ENCODE measurements around the gene PYGM. TPM values are rescaled to one million over a fixed set of nuclear protein-coding genes. Genes with fewer than 3 reads are reported as not detected.

The PYGM gene
- total and polyA plus RNA-seq, 2 donors (not counting 3 experiments of a cell fraction or from before 2014, with no cell fraction given) = 0.10 to 0.62 TPM

DNA sequence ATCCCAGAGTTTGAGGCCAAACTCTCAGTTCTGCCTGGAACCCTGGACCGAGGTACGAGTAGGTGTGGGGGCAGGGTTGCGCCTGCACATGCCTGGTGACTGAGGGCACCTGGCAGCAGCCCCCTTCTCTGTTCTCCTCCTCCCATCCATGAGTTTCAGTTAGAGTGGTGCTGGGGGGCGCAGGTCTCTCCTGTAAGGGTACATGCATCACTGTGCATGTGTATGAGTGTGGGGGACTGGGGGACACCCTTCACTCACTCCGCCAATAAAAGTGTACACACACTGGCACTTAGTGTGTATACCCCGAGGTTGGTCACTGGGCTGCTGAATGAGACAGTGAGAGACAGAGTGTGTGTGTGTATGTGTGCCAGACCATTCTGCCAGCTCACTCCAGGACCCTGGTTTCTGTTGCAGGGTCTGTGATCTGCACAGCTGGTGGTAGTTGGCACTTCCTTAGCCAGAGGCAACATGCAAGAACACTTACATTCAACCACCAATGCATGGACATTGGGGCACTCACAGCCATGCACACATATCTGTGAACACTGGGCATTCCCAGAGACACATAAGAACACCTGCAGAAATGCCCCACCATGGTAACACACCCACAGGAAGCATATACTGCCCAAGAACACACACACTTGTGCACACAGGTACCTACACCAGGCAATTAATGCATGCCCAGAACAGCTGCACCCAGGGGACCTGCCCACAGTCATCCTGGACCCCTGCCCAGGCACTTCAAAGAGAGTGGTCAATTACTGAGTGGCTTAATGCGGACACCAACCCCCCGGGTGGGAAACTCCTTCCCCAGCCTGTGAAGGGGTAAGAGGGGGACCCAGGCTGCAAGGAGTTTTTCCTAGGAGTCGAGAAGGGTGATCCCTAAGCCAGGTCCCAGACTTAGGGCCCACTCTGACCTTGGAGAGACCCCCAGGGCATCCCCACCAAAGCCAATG is 35.6 kb downstream of the PYGM start:
- intact Hi-C loops (cut with micrococcal nuclease) (loop anchor here (1.0 kb wide), 2 partner anchors 36 to 275 kb away; no protein-coding TSS in a partner anchor), dilution Hi-C loops (cut with MboI; ENCODE audit: extremely low pct_ligation_motif_present, low sequenced_read_pairs) (no loop called here)
- no peaks in the 10 kb centered on the region for H4K20me1 ChIP-seq (replicated peaks; ENCODE audit: control insufficient read depth, extremely low read depth, insufficient read depth, low read length)
- TF ChIP-seq EZH2 (IDR thresholded peaks at IDR 0.05; ENCODE audit: borderline replicate concordance, low read depth, low read length, severe bottlenecking) = no peak
- no peak for TF ChIP-seq FOS (IDR thresholded peaks at IDR 0.05; ENCODE audit: borderline replicate concordance, insufficient read depth, low read length)
- TF ChIP-seq, protein P1, sequence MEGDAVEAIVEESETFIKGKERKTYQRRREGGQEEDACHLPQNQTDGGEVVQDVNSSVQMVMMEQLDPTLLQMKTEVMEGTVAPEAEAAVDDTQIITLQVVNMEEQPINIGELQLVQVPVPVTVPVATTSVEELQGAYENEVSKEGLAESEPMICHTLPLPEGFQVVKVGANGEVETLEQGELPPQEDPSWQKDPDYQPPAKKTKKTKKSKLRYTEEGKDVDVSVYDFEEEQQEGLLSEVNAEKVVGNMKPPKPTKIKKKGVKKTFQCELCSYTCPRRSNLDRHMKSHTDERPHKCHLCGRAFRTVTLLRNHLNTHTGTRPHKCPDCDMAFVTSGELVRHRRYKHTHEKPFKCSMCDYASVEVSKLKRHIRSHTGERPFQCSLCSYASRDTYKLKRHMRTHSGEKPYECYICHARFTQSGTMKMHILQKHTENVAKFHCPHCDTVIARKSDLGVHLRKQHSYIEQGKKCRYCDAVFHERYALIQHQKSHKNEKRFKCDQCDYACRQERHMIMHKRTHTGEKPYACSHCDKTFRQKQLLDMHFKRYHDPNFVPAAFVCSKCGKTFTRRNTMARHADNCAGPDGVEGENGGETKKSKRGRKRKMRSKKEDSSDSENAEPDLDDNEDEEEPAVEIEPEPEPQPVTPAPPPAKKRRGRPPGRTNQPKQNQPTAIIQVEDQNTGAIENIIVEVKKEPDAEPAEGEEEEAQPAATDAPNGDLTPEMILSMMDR (IDR thresholded peaks at IDR 0.05; ENCODE audit: extremely low read depth in 1 of 2, insufficient read depth in 1 of 2, low read depth in 1 of 2, low read length in 2 of 2) = no peak
- no peak for TF ChIP-seq POLR2AphosphoS5 (IDR thresholded peaks at IDR 0.05; ENCODE audit: insufficient read depth, low read depth, low read length)
- no peaks in the 10 kb centered on the region for H3K9me1 ChIP-seq (replicated peaks; ENCODE audit: control insufficient read depth, extremely low read depth, insufficient read depth, low read length)
- H2AFZ ChIP-seq (ENCODE audit: low read depth, low read length) = no peak overlapping the region
- FAIRE-seq (no peak), DNase-seq (ENCODE audit: low read depth, low spot score) (no peak)
- no TSS peak for BruUV-seq (replicated peaks)
- H3K9me3 ChIP-seq (replicated peaks; ENCODE audit: control insufficient read depth, insufficient read depth, low read length) = no peaks in the 10 kb centered on the region
- CTCF ChIA-PET = no interaction called here
- no peak overlapping the region for H3K4me2 ChIP-seq (ENCODE audit: insufficient read depth, low read length)
- H3K27me3 ChIP-seq (ENCODE audit: control insufficient read depth in 2 of 2, insufficient read depth in 2 of 2, low read length in 2 of 2) = peaks cover 14 to 15% of the 10 kb centered on the region in 2 experiments
- H3K79me2 ChIP-seq (ENCODE audit: control insufficient read depth, insufficient read depth, low read length) = no peaks in the 10 kb centered on the region
- POLR2A ChIA-PET = no interaction called here
- no peaks in the 10 kb centered on the region for H3K4me1 ChIP-seq (ENCODE audit: control insufficient read depth, extremely low read depth, insufficient read depth, low read length)
- no peaks in the 10 kb centered on the region for H3K36me3 ChIP-seq (ENCODE audit: control insufficient read depth in 2 of 2, extremely low read depth in 1 of 2, insufficient read depth in 2 of 2, low read length in 2 of 2)
- H3K9ac ChIP-seq (replicated peaks; ENCODE audit: extremely low read depth, insufficient read depth, low read length) = no peak overlapping the region
- H3K27ac ChIP-seq (ENCODE audit: insufficient read depth, low read depth, low read length) = no peak overlapping the region
- H3K4me3 ChIP-seq (replicated peaks in 1 of 3; ENCODE audit: insufficient read depth in 1 of 3, low read depth in 1 of 3, low read length in 3 of 3) = no peak overlapping the region

Data from endothelial cell of umbilical vein (primary cell).